CD4-positive, alpha-beta T cell (primary cell): ENCODE results near the gene TBX3. TPM values are rescaled to one million over a fixed set of nuclear protein-coding genes. Genes with fewer than 3 reads are reported as not detected.

Experiments
- ATAC-seq: fragments of 200-7000 bp; cut with Tn5 transposase; one replicate; pipeline ENCODE4 v1.10.0; 2022; ENCODE audit warnings: mild to moderate bottlenecking; ENCODE audit not compliant: poor library complexity
- CTCF ChIA-PET: fragments of 350-600 bp; sonication (Branson Sonifier 250); formaldehyde crosslinking; loops from one replicate; lab custom pipeline; 2021; ENCODE audit warnings: antibody characterized with exemption, inconsistent platforms; lab: Charles Lee
- POLR2A ChIA-PET: fragments of 350-600 bp; sonication (Branson Sonifier 250); formaldehyde crosslinking; loops from one replicate; lab custom pipeline; 2021; ENCODE audit warnings: antibody characterized with exemption, inconsistent platforms; lab: Charles Lee
- DNase-seq, 14 experiments: peaks; one replicate each; pipeline ENCODE4 v3.0.0-alpha.2; 2013 to 2020; ENCODE audit warnings: mixed read lengths in 2 of 14
- H3K27ac ChIP-seq, 2 donors: one replicate each; pipeline versions ENCODE4 v1.5.1 to v1.7.0; 2013; ENCODE audit warnings: low read length in 2 of 2, low read depth in 1 of 2, mild to moderate bottlenecking in 1 of 2
- H3K27me3 ChIP-seq, 2 experiments: 1 replicate in 1 of 2; 2 replicates in 1 of 2; pipeline versions ENCODE4 v1.6.1 to v1.7.0; 2013; ENCODE audit warnings: low read length in 2 of 2, control low read depth in 1 of 2, mild to moderate bottlenecking in 1 of 2, moderate library complexity in 1 of 2; ENCODE audit not compliant: insufficient read depth in 2 of 2, control insufficient read depth in 1 of 2
- H3K36me3 ChIP-seq: one replicate; pipeline ENCODE4 v1.6.1; 2013; ENCODE audit warnings: low read length, control low read depth; ENCODE audit not compliant: insufficient read depth
- H3K4me1 ChIP-seq: one replicate; pipeline ENCODE4 v1.6.1; 2013; ENCODE audit warnings: low read length, control low read depth; ENCODE audit not compliant: insufficient read depth
- H3K4me3 ChIP-seq: one replicate; pipeline ENCODE4 v1.5.1; 2013; ENCODE audit warnings: mild to moderate bottlenecking, low read length, moderate library complexity
- H3K9me3 ChIP-seq, 2 experiments: 1 replicate in 1 of 2; 2 replicates in 1 of 2; pipeline versions ENCODE4 v1.6.1 to v1.7.0; 2013; ENCODE audit warnings: low read length in 2 of 2, mild to moderate bottlenecking in 2 of 2, control low read depth in 1 of 2, moderate library complexity in 1 of 2; ENCODE audit not compliant: control insufficient read depth in 1 of 2, insufficient read depth in 1 of 2
- H3K27ac Mint-ChIP-seq: one replicate; pipeline ENCODE4 v1.8.0; 2020; ENCODE audit warnings: mixed read lengths
- H3K27me3 Mint-ChIP-seq: one replicate; pipeline ENCODE4 v1.8.0; 2021; ENCODE audit warnings: mixed read lengths
- H3K36me3 Mint-ChIP-seq: one replicate; pipeline ENCODE4 v1.8.0; 2021; ENCODE audit warnings: low read depth, mixed read lengths
- H3K4me1 Mint-ChIP-seq: one replicate; pipeline ENCODE4 v1.8.0; 2021; ENCODE audit warnings: low read depth, mixed read lengths
- H3K4me3 Mint-ChIP-seq: one replicate; pipeline ENCODE4 v1.8.0; 2020; ENCODE audit warnings: mild to moderate bottlenecking, mixed read lengths
- H3K9me3 Mint-ChIP-seq: one replicate; pipeline ENCODE4 v1.8.0; 2020; ENCODE audit warnings: mixed read lengths
- intact Hi-C, 2 experiments: fragments of 100-400 bp; cut with DNase I in 1 of 2; cut with micrococcal nuclease in 1 of 2; formaldehyde crosslinking; loops; one replicate each; pipeline versions ENCODE4 v1.15.1 to v1.9.0; 2023 to 2025; cut with DNase I, micrococcal nuclease
- total RNA-seq, 174 experiments: library from RNA in 2 of 174; stranded (reverse) in 2 of 174; gene quantifications; one replicate each; pipeline ENCODE4 v1.2.3 and lab custom pipeline; 2021 to 2026
- TF ChIP-seq, protein P1 (sequence below): fragments of 200-600 bp; IDR thresholded peaks from one replicate; pipeline ENCODE4 v1.8.0; 2022; ENCODE audit warnings: antibody characterized with exemption, mild to moderate bottlenecking

The TBX3 gene
- total RNA-seq, 2 experiments from 2014 or later, result 0.08 TPM; not detected in 1

DNA sequence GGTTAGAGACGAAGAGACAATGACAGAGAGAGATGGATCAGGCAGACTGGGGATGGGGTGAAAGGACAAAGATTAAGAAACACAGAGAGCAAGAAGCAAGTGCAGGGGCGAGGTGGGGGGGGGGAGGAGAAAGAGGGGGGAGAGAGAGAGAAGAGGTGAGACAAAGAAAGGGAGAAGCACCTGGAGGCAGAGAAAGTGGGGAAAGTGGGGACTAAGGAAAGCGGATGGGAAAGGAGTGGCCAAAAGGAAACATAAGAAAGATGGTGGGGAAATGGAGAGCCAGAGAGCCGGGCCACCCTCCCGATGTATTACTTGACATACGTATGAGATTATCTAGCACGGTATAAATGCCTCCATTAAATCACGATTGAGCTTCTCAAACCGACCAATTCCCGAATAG is 18.5 kb upstream of the TBX3 start:
- H3K27me3 ChIP-seq, result peaks cover 58 to 60% of the 10 kb centered on the region in 2 experiments
- POLR2A ChIA-PET, result no interaction called here
- H3K4me1 ChIP-seq, result no peaks in the 10 kb centered on the region
- TF ChIP-seq, protein P1, sequence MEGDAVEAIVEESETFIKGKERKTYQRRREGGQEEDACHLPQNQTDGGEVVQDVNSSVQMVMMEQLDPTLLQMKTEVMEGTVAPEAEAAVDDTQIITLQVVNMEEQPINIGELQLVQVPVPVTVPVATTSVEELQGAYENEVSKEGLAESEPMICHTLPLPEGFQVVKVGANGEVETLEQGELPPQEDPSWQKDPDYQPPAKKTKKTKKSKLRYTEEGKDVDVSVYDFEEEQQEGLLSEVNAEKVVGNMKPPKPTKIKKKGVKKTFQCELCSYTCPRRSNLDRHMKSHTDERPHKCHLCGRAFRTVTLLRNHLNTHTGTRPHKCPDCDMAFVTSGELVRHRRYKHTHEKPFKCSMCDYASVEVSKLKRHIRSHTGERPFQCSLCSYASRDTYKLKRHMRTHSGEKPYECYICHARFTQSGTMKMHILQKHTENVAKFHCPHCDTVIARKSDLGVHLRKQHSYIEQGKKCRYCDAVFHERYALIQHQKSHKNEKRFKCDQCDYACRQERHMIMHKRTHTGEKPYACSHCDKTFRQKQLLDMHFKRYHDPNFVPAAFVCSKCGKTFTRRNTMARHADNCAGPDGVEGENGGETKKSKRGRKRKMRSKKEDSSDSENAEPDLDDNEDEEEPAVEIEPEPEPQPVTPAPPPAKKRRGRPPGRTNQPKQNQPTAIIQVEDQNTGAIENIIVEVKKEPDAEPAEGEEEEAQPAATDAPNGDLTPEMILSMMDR, result no peak
- DNase-seq (no peak), ATAC-seq (no peak)
- no peak overlapping the region for H3K4me3 ChIP-seq
- Mint-ChIP-seq H3K27me3 (peaks cover 68% of the 10 kb centered on the region), H3K4me3 (no peak overlapping the region), H3K27ac (no peak overlapping the region), H3K4me1 (no peaks in the 10 kb centered on the region), H3K9me3 (peaks cover 2% of the 10 kb centered on the region), H3K36me3 (no peaks in the 10 kb centered on the region)
- CTCF ChIA-PET, result no interaction called here
- H3K27ac ChIP-seq, result no peak overlapping the region
- intact Hi-C loops, result no loop called here
- H3K36me3 ChIP-seq, result no peaks in the 10 kb centered on the region
- peaks cover 0 to 45% of the 10 kb centered on the region in 2 experiments for H3K9me3 ChIP-seq

DNA sequence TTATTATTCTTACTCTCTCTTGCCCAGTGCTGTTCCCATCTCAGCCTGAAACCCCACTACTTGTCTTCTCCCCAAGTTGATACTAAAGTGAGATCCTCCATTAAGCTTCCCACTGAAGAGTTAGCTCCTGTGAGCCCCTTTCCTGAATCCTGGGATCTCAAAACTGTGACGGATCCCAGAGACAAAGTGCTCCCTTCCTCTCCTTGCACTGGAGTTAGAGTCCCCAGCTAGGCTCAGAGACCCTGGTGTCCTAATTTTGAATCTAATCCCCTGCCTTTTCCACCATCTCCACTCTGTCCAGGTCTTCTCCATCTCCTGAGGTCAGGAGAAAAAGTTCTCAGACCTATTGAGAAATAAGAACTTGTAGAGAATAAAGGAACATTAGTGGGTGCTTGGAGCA is 17.6 kb upstream of the TBX3 start:
- Mint-ChIP-seq H3K4me3 (no peak overlapping the region), H3K27me3 (peaks cover 72% of the 10 kb centered on the region), H3K4me1 (no peaks in the 10 kb centered on the region), H3K36me3 (no peaks in the 10 kb centered on the region), H3K9me3 (no peaks in the 10 kb centered on the region), H3K27ac (no peak overlapping the region)
- Histone ChIP-seq H3K4me1 (no peaks in the 10 kb centered on the region), H3K36me3 (no peaks in the 10 kb centered on the region), H3K4me3 (no peak overlapping the region), H3K27me3 (peaks cover 63 to 69% of the 10 kb centered on the region in 2 experiments), H3K9me3 (peaks cover 0 to 52% of the 10 kb centered on the region in 2 experiments), H3K27ac (no peak overlapping the region)
- DNase-seq, result no peak
- ATAC-seq, result no peak
- POLR2A ChIA-PET, result no interaction called here
- TF ChIP-seq, protein P1, result no peak
- CTCF ChIA-PET, result no interaction called here
- intact Hi-C loops, result no loop called here

DNA sequence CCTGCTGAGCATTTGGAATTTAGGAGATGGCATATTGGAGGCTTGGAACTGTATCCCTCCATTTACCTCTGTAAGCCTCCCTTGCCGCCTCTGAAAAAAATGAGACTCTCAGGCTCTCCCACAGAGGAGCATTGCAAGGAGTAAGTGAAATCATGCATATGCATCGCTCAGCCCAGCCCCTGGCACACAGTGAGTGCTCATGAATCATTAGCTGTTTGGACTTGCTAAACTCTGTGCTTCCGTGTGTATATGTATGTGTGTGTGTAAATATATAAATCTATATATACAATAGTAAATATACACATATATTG is 17.1 kb upstream of the TBX3 start:
- H3K4me1 ChIP-seq, result no peaks in the 10 kb centered on the region
- peaks cover 73% of the 10 kb centered on the region for H3K27me3 Mint-ChIP-seq
- ChIA-PET POLR2A (no interaction called here), CTCF (no interaction called here)
- H3K4me3 ChIP-seq, result no peak overlapping the region
- H3K36me3 ChIP-seq, result no peaks in the 10 kb centered on the region
- ATAC-seq (no peak), DNase-seq (no peak)
- H3K27ac Mint-ChIP-seq, result no peak overlapping the region
- TF ChIP-seq, protein P1, result no peak
- H3K27me3 ChIP-seq, result peaks cover 67 to 71% of the 10 kb centered on the region in 2 experiments
- H3K4me1 Mint-ChIP-seq, result no peaks in the 10 kb centered on the region
- no peaks in the 10 kb centered on the region for H3K36me3 Mint-ChIP-seq
- intact Hi-C loops, result no loop called here
- no peak overlapping the region for H3K27ac ChIP-seq
- peaks cover 0 to 55% of the 10 kb centered on the region in 2 experiments for H3K9me3 ChIP-seq
- H3K4me3 Mint-ChIP-seq, result no peak overlapping the region
- no peaks in the 10 kb centered on the region for H3K9me3 Mint-ChIP-seq
